ENCODE data around the gene SRSF3. TPM values are rescaled to one million over a fixed set of nuclear protein-coding genes. Genes with fewer than 3 reads are reported as not detected.

The SRSF3 gene
- total RNA-seq: 393 and 412 TPM in 2 replicates

DNA sequence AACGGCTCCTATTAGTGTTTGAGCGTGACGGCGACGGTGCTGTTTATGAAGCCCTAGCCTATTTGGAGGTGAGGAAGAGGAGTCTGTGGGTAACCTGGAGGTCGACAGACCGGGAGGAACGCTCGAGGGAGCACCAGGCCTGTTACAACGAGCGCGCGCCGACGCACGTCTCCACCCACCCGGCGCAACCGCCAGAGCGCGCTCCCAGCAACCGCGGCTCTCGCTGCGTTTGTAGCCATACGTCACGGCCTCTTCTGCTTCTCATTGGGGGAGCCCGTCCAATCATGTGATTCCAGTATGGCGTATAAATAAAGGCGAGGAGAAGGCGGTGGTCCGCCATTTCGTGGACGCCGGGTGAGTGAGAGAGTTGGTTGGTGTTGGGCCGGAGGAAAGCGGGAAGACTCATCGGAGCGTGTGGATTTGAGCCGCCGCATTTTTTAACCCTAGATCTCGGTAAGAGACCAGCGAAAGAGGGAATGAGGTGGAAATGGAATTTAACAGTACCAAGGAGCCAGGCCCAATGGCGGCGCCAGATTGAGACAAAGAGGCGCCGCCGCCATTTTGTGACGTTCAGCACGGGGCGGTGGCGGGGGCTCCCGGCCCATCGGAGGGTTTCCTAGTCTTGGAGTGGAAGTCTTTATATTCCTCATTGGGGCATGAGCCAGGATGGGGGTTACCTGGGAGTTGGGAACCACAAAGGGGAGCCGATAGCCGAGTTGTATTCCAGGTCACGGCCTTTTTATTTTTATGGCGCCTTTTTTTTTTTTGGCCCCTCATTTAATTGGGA is at the start of gene SRSF3:
Gene SRSF3, plus strand, starts transcription at position 334 of the 787 bp plus-strand sequence. CDS start 2,401 bp downstream, outside the sequence.
- intact Hi-C loops (cut with micrococcal nuclease): loop anchor here (1.0 to 10.0 kb wide), 9 partner anchors 47 to 1103 kb away; partner anchors contain the start of genes CMTR1, KCTD20, MAPK14 and MDGA1

- intact Hi-C loops (cut with micrococcal nuclease): loop anchor here (1.0 to 10.0 kb wide), 5 partner anchors 210 to 517 kb away; partner anchors contain the start of genes MTCH1 and PPIL1
These were observed 48.3 kb upstream of the SRSF3 start for GRCh38 chr6:36545767-36546307.

GRCh38 chr6:36546308-36546919 is 47.7 kb upstream of the SRSF3 start:
- intact Hi-C loops (cut with micrococcal nuclease): loop anchor here (1.0 to 10.0 kb wide), 5 partner anchors 210 to 518 kb away; partner anchors contain the start of genes MTCH1 and PPIL1

DNA sequence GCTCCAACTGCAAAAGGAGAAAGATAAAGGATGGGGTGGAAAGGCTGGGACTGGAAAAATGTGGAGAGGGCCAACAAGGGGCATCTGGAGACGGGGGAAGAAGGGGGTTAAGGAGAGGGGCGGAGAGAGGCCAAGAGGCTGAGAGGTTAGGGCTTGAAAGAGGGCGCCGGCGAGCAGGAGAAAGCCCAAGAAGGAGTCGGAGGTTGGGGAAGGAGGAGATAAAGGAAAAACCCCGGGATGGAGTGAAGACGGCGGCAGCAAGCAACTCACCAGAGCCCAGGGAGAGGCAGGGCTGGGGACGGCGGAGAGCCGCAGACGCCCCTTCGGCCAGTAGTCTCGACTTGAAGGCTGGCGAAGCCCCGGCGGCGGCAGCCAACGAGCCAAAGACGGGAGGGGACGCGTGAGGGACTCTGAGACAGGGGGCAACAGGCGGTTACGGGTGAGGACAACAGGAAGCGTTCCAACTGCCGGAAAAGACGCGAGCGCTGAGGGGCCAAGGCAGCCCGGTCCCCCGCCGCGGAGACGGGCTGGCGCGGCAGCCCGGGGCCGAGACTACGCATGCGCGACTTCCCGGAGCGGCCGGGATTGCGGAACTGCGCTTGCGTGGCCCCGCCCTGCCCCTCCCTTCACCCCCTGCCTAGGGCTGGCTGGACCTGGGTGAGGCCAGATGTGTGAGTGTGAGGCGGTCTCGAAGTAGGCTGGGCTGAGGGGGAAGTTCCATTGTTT is 47.1 kb upstream of the SRSF3 start, which contains the start of gene STK38:
Gene STK38, minus strand, starts transcription at position 560 of the 726 bp plus-strand sequence. CDS start 7,277 bp downstream, outside the sequence.
- intact Hi-C loops (cut with micrococcal nuclease): loop anchor here (1.0 to 10.0 kb wide), 10 partner anchors 32 to 518 kb away; partner anchors contain the start of genes KCTD20, MTCH1, PPIL1 and PXT1

DNA sequence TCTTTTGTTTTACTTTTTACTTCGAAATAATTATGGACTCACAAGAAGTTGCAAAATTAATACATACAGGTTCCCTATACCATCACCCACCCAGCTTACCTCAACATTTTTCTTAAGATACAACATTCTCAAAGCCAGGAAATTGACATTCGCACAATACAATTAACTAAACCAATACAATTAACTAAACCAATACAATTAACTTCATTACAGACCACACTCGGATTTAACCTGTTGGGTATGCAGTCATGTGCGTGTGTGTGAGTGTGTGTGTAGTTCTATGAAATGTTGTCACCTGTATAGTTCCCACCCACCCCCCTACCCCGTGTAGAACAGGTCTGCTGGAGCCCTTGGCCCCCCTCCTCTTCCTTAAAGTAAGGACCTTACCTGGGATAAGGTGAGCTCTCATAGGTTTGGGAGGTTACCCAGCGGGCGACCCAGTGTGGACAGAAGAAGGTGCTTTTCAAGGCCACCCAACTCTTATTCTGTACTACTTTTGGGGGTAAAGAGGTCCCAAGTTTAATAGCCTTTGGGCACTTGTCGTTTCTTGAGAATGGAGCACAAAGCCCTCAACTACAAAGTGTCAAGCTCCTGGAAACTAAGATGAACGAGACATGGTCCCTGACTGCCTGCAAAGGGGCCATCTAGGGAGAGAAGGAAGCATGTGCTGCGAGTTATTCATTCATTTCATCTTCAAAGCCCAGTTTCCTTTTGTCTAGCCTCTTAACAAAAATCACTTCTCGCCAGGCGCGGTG is 46.3 kb upstream of the SRSF3 start:
- intact Hi-C loops (cut with micrococcal nuclease): loop anchor here (1.0 to 10.0 kb wide), 9 partner anchors 31 to 519 kb away; partner anchors contain the start of genes KCTD20, MTCH1, PPIL1 and PXT1

GRCh38 chr6:36548401-36548743 is 45.8 kb upstream of the SRSF3 start:
- intact Hi-C loops (cut with micrococcal nuclease): loop anchor here (5.0 to 10.0 kb wide), 3 partner anchors 326 to 439 kb away; partner anchors contain the start of genes MTCH1 and PPIL1

GRCh38 chr6:36550473-36551000 is 43.6 kb upstream of the SRSF3 start:
- intact Hi-C loops (cut with micrococcal nuclease): no loop called here

GRCh38 chr6:36555750-36556252 is 38.4 kb upstream of the SRSF3 start:
- intact Hi-C loops (cut with micrococcal nuclease): no loop called here

DNA sequence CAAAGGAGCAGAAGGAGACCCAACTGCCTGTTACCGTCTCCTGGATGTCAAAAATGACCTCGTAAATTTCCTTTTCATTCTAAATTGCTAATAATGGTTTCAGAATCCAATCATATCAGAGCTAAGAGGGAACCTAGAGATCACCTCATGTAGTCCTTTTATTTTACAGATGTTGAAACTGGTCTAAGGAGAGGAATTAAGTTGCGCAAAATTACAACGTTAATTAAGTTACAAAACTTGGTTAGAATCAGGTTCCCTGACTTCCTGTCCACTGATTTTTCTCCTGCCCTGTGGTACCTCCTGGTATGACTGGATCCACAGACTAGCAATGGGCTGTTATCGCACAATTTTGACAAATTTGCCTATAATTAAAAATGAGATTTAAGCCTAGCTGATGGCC is 37.9 kb upstream of the SRSF3 start:
- intact Hi-C loops (cut with micrococcal nuclease): no loop called here

DNA sequence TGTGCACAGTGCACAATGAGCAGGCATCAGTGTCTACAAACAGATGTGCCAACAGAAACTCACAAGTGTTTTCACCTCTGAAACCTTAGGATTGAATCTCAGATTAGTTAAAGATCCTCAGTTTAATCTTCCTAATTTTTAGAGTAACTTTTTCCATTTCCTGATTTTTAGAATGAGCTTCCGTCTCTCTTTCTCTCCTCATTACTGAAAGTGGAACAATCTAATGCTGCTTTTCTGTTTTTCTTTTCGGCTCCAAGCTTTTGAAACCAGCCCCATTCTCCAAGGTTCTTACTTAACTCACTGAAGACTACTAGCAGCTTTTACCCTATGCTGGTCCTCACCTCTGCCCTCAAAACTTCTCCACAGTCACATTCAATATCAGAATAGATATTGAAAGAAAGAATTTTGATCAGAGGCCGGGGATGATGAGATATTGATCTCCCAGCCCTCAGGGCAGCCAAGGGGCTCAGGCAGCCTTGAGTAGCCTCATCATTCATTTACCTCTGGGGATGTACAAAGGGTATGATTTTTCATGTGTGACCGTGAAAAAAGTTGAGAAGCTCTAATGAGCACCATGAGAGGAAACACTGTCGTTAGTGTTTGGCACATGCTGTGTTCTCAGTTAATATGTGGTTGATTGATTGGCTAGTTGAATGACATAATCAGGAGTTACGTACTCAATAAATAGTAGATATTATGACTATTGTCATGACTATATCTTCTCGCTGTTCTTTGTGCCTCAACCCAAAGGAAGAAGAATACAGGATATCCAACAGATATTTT is 35.0 kb upstream of the SRSF3 start:
- intact Hi-C loops (cut with micrococcal nuclease): no loop called here

DNA sequence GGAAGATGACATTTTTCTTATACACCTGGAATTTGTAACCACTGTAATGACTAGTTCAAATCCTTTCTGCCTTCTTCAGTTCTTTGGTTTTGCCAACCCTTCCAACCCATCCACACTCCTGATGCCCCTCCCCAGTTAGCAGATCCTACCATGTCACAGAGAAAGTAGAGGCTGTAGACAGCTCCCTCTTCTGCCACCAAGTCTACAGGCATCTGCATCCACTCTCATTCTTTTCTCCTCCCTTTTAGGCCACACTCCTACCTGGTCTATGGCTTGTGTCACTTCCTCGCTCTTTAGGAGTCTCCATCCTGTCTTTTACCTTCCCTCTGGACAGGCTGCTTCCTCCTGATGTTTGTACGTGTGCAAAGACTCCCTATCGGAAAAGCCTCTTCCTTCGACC is 33.3 kb upstream of the SRSF3 start:
- intact Hi-C loops (cut with micrococcal nuclease): no loop called here

- intact Hi-C loops (cut with micrococcal nuclease): no loop called here
These were observed 30.8 kb upstream of the SRSF3 start for GRCh38 chr6:36563237-36563927.

- intact Hi-C loops (cut with micrococcal nuclease): no loop called here
These were observed 30.3 kb upstream of the SRSF3 start for GRCh38 chr6:36563928-36564284.

DNA sequence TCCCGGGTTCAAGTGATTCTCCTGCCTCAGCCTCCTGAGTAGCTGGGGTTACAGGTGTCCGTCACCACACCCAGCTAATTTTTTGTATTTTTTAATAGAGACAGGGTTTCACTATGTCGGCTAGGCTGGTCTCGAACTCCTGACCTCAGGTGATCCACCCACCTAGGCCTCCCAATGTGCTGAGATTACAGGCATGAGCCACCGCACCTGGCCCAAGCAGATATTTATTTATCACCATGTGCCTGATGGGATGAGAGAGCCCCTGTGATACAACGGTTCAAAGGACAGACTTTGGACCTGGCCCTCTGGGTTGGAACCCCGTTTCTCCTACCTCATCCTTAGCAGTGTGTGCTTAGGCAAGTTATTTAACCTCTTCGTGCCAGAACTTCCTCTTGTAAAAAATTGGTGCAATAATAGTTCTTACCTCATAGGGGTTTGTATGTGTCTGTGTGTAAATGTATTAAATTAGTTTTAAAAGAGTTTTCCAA is 27.7 kb upstream of the SRSF3 start:
- intact Hi-C loops (cut with micrococcal nuclease): no loop called here

DNA sequence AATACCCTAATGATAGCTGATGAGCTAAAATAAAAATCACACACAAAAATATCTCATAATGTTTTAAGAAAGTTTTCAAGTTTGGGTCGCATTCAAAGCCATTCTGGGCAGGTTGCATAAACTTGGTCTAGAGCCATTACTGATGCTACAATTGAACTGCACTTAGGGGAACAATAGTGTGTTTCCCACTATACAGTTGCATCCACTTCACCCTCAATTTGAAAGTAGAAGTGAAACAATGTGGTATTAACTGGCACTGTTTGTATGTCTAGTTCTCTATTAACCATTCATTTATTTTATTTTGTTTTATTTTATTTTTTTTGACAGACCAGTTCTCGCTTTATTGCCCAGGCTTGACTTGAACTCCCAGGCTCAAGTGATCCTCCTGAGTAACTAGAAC is 23.9 kb upstream of the SRSF3 start:
- intact Hi-C loops (cut with micrococcal nuclease): no loop called here

GRCh38 chr6:36571122-36572043 is 22.8 kb upstream of the SRSF3 start:
- intact Hi-C loops (cut with micrococcal nuclease): no loop called here

Measured in T-helper 1 cell treated with Interleukin-12 subunit alpha and Interleukin-12 subunit beta and Interleukin-4 antibody, amounts not matched to agents 30 ng/mL and 1 ng/mL, for 36 hours (primary cell).